SIG-M5 treated with dmso at 0.1 percent for 504 hours (cell line): ENCODE measurements around the gene BMP6.
A peak's percentile ranks its signal among the peaks of the same experiment; 100 is the strongest.

Source experiments
- DNase-seq: peaks from one replicate; lab custom pipeline; 2025; ENCODE audit not compliant: unreplicated experiment; lab: John Stamatoyannopoulos, UW

BMP6 gene

DNA sequence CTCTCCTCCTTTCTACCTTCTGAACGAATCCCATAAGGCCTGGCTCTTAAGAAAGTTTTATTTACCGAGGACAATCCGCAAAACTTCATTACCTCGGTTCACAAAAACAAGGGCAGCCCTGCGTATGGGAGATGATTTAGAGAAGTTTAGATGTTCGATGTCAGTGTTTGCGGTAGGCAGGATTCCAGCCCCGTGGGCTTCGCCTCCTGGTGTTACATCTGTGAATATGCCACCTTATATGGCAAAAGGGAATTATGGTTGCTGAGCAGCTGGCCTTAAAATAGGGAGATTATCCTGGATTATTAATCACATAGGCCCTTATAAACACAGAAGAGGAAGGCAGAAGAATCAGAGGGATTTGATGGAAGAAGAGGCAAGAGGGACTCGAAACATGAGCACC is 21.1 kb downstream of the BMP6 start:
- no peak for DNase-seq

DNA sequence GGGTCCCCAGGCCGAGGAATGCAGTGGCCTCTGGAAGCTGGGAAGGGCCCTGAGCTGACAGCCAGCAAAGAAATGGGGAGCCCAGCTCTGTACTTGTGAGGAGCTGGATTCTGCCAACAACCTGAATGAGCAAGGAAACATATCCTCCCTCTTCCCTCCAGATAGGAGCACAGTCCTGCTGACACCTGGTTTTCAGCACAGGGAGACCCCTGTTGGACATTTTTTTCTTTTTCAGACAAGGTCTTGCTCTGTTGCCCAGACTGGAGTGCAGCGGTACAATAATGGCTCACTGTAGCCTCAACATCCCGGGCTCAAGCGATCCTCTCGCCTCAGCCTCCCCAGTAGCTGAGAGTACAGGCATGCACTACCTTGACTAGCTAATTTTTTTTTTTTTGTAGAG is 21.5 kb downstream of the BMP6 start:
- no peak for DNase-seq

- DNase-seq, result no peak
Observed at GRCh38 chr6:7747901-7748504, 22.1 kb downstream of the BMP6 start.

DNA sequence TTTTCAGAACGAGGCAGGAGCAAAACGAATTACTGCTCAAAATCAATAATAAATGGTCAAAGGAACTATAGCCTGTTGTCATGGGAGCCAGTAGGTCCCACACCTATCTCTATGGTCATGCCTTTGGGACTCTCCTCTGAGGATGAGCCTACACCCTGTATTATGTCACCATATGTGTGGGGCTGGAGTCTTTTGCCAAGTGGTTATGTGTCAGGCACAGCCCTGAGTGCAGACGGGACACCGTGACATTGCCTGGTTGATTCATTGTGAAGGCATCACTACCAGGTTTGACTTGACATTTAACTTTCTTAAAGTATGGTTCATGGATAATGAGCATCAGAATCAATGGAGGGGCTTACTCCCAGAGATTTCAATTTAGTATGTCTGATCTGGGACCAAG is 23.6 kb downstream of the BMP6 start:
- no peak for DNase-seq

DNA sequence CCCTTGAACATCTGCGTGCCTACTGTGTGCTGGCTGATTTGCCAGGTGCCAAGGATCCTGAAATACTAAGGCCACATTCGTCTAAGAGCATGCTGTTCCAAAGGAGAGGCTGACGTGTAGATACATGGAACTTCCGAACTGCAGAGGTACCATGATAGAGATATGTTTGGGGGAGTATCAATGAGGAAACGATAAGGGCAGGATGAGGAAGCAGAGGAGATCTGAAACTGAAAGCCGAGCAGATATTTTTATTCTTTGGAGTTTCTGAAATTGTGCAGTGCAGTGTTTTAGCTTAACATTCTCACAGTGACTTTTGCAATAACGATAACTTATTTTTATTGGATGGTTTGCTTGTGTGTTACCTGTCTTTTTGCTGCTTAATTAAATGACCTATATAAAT is 24.3 kb downstream of the BMP6 start:
- DNase-seq, result peak; percentile 67

DNA sequence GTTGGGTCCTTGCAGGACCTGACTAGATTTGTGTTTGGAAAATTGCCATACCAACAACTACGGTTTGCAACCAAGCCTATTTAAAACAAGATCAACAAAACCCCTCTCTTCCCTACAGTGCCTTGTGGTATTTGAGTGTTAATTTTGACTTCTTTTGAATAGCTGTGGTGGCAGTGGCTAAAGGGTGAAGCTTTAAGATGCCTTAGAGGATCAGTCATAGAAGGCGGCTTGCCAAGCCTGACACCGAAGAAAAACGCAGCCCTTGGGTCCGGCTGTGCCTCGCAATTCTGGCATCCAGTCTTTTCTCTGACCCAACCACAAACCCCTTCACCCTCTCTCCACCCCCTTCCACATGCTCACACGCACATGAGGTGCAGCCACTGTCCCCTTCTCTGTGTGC is 32.6 kb downstream of the BMP6 start:
- DNase-seq, result no peak

GRCh38 chr6:7759320-7759719 is 33.4 kb downstream of the BMP6 start:
- DNase-seq, result no peak

DNA sequence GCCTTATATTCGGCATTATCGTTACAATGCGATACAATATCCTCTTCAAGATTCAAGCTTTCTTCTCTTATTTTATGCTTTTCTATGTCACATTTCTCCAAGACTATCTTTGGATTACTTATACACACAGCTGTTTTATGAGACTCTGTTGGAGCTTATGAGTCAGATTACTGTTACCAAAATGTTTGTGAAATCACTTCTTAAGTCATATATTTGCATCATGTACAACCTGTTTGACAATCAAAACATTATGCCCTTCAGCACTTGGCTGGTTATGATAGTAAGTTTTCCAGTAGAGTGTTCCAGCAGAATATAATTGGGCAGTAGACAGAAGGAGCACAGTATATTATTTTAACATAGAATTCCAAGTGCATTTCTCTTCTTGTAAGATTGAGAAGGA is 35.2 kb downstream of the BMP6 start:
- no peak for DNase-seq

- no peak for DNase-seq
Observed at GRCh38 chr6:7762760-7763159, 36.9 kb downstream of the BMP6 start.

DNA sequence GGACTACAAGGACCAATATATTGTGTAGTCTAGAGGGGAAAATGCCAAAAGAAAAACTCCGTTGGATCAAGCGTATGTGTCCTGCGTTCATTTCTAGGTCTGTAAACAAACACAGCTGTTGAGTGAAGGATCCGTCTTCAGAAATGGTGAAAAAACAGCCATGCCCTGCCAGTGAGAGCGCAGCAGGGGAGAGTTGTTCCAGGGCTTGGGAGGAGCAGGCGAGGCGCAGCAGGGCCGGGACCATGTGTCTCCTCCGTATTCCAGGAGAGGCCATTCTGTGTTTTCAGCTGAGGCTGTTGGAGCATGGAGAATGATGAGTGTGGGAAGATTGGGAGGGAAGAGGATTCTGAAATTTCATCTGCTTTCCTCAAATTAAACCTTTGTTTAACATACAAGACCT is 38.0 kb downstream of the BMP6 start:
- DNase-seq, result no peak

DNA sequence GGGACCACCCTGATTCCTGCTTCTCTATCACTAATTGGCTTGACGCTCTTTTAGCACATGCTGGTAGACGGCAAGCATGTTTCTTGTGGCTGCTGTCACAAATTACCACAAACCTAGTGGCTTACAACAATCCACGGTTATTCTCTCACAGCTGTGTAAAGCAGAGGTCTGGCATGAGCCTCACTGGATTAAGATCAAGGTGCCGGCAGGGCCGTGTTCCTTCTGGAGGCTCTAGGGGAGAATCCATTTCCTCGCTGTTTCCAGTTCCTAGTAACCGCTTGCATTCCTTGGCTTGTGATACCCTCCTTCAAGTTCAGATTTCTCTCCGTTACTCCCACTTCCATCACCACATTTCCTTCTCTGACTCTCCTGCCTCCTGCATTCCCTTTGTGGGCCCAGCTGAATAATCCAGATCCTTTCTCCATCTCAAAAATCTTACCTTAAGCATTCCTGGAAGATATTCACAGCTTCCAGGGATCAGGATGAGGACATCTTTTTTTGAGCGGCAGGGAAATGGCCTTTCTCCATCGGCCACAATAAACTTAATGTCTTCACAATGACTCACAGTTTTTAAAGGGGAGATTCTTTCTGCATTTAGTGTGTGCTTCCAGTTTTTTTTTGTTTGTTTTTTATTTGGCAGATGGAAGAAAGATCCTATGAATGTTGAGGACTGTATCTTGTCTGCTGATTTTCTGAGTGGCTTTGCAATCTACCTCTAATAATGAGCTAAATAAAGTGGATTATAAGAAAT is 39.9 kb downstream of the BMP6 start:
- no peak for DNase-seq

DNA sequence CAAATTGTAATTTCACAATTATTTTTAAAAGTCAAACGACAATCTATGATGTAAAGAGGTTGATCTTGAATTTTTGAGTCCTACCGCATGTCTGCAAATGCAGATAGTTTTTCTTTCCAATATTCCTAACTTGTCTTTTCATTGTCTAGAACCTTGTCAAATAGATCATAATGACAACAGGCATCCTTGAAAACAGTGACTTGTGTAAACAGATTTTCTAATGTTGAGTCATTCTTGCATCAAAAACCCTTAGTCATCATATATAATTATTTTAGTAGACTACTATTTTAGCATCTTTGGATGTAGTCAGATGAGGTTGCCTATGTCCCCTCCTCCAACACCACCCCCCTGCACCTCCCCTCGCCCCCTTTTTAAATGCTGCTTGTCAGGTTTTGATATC is 43.8 kb downstream of the BMP6 start:
- DNase-seq, result no peak

DNA sequence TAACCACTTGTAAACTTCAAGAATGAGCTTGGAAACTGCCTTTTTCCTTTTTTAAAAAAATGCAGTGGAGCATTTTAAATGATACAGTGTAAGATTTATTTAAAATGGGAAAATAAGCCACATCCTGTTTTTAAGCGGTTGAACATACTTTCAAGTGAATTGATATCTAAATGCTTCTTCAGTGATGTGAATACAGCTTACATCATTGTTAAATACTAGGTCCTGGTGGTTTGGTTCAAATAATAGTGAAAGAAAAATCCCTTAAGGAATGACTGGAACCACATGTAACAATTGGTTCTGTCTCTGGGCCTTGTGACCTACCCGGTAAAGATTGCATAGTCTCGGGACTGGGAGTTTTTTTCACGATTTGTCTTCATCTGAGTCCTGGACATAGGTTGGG is 44.2 kb downstream of the BMP6 start:
- DNase-seq, result no peak

GRCh38 chr6:7770601-7771000 is 44.7 kb downstream of the BMP6 start:
- no peak for DNase-seq

DNA sequence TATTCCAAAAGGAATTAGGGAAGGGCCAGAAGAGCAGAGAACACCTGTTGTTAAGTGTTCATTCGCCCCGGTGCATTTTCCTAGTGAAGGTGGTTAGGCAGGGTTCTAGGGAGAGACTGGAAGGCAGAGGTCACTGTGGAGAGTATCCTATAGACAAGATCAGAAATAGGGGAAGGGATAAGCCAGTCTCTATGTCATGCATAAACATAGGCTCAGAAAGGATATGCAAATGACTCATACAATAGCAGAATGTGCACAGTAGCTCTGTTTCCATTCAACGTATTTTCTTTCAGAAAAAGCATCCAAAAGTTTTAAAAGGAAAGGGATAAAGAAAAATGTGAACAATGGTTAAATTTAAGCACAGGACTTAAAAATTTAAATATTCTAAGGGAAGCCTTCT is 47.4 kb downstream of the BMP6 start:
- DNase-seq, result no peak

DNA sequence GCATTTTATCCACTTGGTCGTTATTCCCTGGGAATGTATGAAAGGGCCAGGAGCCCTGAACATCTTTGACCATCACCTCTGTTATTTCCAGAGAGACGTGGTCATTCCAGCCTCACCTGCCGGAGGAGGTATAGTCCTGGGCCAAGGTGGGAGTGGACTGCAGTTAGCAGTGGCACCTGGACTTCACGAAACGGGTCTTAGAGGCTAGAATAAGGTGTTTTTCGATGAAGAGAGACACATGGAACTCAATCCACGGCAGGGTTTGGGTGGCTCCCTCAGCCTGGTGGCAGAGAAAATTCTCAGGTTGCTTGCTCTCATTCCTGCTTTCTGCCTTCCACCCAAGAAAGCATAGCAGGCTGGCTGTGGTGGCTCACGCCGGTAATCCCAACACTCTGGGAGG is 48.0 kb downstream of the BMP6 start:
- DNase-seq, result no peak

- DNase-seq, result no peak
Observed at GRCh38 chr6:7776509-7776908, 50.6 kb downstream of the BMP6 start.

DNA sequence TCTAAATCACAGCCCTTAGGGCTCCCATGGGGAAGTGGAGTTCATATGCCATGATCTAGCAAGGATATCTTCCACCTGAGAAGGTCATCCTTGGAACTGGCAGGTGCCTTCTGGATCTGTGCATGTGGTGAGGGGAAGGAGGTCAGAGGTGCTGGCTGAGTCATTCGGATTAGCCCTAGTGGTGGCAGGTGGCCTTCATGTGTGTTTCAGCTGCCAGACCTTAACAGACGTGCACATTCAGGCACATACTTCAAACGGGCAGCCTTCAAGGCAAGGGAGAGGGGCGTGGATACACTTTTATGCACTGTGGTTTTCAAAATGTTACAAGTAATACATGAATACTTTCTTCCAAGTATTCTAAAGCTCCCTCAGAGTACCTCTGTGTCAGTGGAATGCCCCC is 51.2 kb downstream of the BMP6 start:
- DNase-seq, result no peak

DNA sequence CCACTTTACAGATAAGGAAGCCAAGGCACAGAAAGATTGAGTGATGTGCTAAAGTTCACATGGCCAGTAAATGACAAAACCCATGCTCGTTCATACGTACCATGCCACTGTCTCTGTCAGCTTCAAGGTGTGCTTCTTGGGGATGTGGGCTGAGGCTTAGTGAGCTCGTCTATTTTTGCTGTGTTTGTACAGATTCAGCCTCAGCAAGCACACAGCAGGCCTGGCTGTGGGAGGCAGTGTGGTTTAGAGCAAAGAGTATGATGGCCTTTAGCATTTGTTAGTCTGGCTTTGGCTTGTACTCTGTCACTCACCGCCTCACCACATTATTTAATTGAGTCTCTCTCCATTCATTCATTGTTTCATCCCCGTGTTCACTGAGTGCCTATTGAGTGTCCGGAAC is 55.3 kb downstream of the BMP6 start:
- DNase-seq, result no peak

DNA sequence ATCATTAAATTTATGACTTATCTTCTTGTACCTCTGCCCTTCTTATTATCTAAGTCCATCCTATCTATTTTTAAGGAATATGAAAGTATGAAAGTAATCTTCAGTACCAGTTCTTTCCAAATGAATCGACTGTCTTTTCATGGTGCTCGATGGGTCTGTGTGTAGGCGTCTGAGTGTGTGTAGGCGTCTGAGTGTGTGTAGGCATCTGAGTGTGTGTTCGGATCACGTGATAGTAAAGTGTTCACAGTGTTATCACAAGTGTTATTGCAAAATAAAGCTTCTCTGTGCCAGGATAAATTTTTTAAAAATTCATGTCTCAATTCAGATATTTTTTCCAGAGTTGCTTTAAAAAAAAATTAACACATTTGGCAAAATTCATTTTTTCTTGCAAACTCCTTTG is 58.3 kb downstream of the BMP6 start:
- no peak for DNase-seq

- DNase-seq, result no peak
Observed at GRCh38 chr6:7784706-7785105, 58.8 kb downstream of the BMP6 start.

GRCh38 chr6:7785243-7786035 is 59.5 kb downstream of the BMP6 start:
- no peak for DNase-seq
